IMR-90 (cell line): ENCODE data around the gene KRT71. TPM values are rescaled to one million over a fixed set of nuclear protein-coding genes. Genes with fewer than 3 reads are reported as not detected.

Experiments
- ATAC-seq: fragments of 200-7000 bp; cut with Tn5 transposase; 2 replicates; pipeline ENCODE4 v1.9.1; 2020; ENCODE audit warnings: low read depth, mild to moderate bottlenecking, moderate library complexity
- BruUV-seq: library from RNA; stranded (reverse); fragments of 400-500 nt; replicated peaks from 2 replicates; lab custom pipeline; 2021; lab: Mats Ljungman, UMichigan
- CTCF ChIA-PET: fragments of 300-600 bp; formaldehyde crosslinking; extraction: SDS; loops from one replicate; lab custom pipeline; 2021; ENCODE audit warnings: antibody characterized with exemption; lab: Yijun Ruan, JAX
- POLR2A ChIA-PET: fragments of 300-600 bp; sonication (Branson Sonifier 250); formaldehyde crosslinking; loops from one replicate; lab custom pipeline; 2022; ENCODE audit warnings: antibody characterized with exemption; ENCODE audit not compliant: unreplicated experiment; lab: Charles Lee
- DNase-seq: peaks from one replicate; pipeline ENCODE4 v3.0.0; 2013
- H2AFZ ChIP-seq: replicated peaks from 2 replicates; pipeline ENCODE3; 2013; ENCODE audit warnings: low read length, mild to moderate bottlenecking; ENCODE audit not compliant: poor library complexity
- H2AK5ac ChIP-seq: 2 replicates; pipeline ENCODE4 v1.6.1; 2013; ENCODE audit warnings: low read depth, low read length, inconsistent platforms
- H2AK9ac ChIP-seq: replicated peaks from 2 replicates; pipeline ENCODE3; 2013; ENCODE audit warnings: mild to moderate bottlenecking, low read depth, low read length, moderate library complexity; ENCODE audit not compliant: poor library complexity
- H2BK120ac ChIP-seq: 2 replicates; pipeline ENCODE4 v1.6.1; 2013; ENCODE audit warnings: low read depth, low read length, inconsistent platforms
- H2BK15ac ChIP-seq: 3 replicates; pipeline ENCODE4 v1.6.1; 2013; ENCODE audit warnings: low read depth, low read length, inconsistent platforms
- H2BK20ac ChIP-seq: 2 replicates; pipeline ENCODE4 v1.6.1; 2013; ENCODE audit warnings: low read depth, mild to moderate bottlenecking, inconsistent platforms, low read length, moderate library complexity
- H2BK5ac ChIP-seq: 2 replicates; pipeline ENCODE4 v1.6.1; 2013; ENCODE audit warnings: mild to moderate bottlenecking, low read depth, low read length, inconsistent platforms; ENCODE audit not compliant: poor library complexity, severe bottlenecking
- H3K14ac ChIP-seq: replicated peaks from 2 replicates; pipeline ENCODE4 v1.6.1; 2013; ENCODE audit warnings: low read depth, low read length, inconsistent platforms
- H3K18ac ChIP-seq: 2 replicates; pipeline ENCODE4 v1.6.1; 2013; ENCODE audit warnings: low read depth, low read length, control low read depth
- H3K23ac ChIP-seq: 2 replicates; pipeline ENCODE4 v1.6.1; 2013; ENCODE audit warnings: low read depth, low read length, inconsistent platforms
- H3K27ac ChIP-seq: 2 replicates; pipeline ENCODE4 v1.5.1; 2013; ENCODE audit warnings: mild to moderate bottlenecking, control low read depth, low read length; ENCODE audit not compliant: insufficient read depth
- H3K27me3 ChIP-seq: 2 replicates; pipeline ENCODE4 v1.6.1; 2013; ENCODE audit warnings: low read length; ENCODE audit not compliant: control insufficient read depth, insufficient read depth
- H3K36me3 ChIP-seq: 2 replicates; pipeline ENCODE4 v1.6.1; 2013; ENCODE audit warnings: low read length, mixed read lengths; ENCODE audit not compliant: control insufficient read depth, insufficient read depth
- H3K4ac ChIP-seq: 2 replicates; pipeline ENCODE4 v1.6.1; 2013; ENCODE audit warnings: low read depth, low read length, inconsistent platforms
- H3K4me1 ChIP-seq: 2 replicates; pipeline ENCODE4 v1.6.1; 2013; ENCODE audit warnings: low read length, mixed read lengths; ENCODE audit not compliant: control insufficient read depth, insufficient read depth
- H3K4me2 ChIP-seq: 2 replicates; pipeline ENCODE4 v1.6.1; 2013; ENCODE audit warnings: low read depth, mild to moderate bottlenecking, control low read depth, low read length, moderate library complexity
- H3K4me3 ChIP-seq: 2 replicates; pipeline ENCODE4 v1.5.1; 2013; ENCODE audit warnings: low read depth, mild to moderate bottlenecking, control low read depth, low read length, moderate library complexity; ENCODE audit not compliant: insufficient read depth
- H3K56ac ChIP-seq: 2 replicates; pipeline ENCODE4 v1.6.1; 2013; ENCODE audit warnings: low read length, inconsistent platforms; ENCODE audit not compliant: insufficient read depth; ENCODE audit errors: extremely low read depth
- H3K79me1 ChIP-seq, 2 experiments: 2 replicates each; pipeline ENCODE4 v1.6.1; 2013; ENCODE audit warnings: low read length in 2 of 2, inconsistent platforms in 1 of 2, low read depth in 1 of 2
- H3K9ac ChIP-seq: 2 replicates; pipeline ENCODE4 v1.6.1; 2013; ENCODE audit warnings: low read depth, low read length, control low read depth
- H3K9me1 ChIP-seq: 2 replicates; pipeline ENCODE4 v1.6.1; 2013; ENCODE audit warnings: low read length, inconsistent platforms; ENCODE audit not compliant: insufficient read depth
- H3K9me3 ChIP-seq: 2 replicates; pipeline ENCODE4 v1.6.1; 2013; ENCODE audit warnings: low read length; ENCODE audit not compliant: control insufficient read depth, insufficient read depth
- H4K20me1 ChIP-seq: 2 replicates; pipeline ENCODE4 v1.6.1; 2013; ENCODE audit warnings: low read length, inconsistent platforms; ENCODE audit not compliant: insufficient read depth
- H4K5ac ChIP-seq: 2 replicates; pipeline ENCODE4 v1.6.1; 2013; ENCODE audit warnings: mild to moderate bottlenecking, low read depth, low read length, control low read depth
- H4K8ac ChIP-seq, 2 experiments: 2 replicates each; pipeline ENCODE4 v1.6.1; 2013; ENCODE audit warnings: low read depth in 2 of 2, low read length in 2 of 2, control low read depth in 1 of 2, inconsistent platforms in 1 of 2
- H4K91ac ChIP-seq: 2 replicates; pipeline ENCODE4 v1.6.1; 2013; ENCODE audit warnings: low read depth, low read length, inconsistent platforms; ENCODE audit not compliant: insufficient read depth
- CHD1 ChIP-seq: IDR thresholded peaks from 2 replicates; pipeline ENCODE4 v1.6.1; 2012; ENCODE audit warnings: low read depth, low read length, improper control_type of control experiment
- RFX5 ChIP-seq: IDR thresholded peaks from 2 replicates; pipeline ENCODE4 v1.8.0; 2012; ENCODE audit warnings: low read depth, mild to moderate bottlenecking, low read length, moderate library complexity
- WGBS, 2 experiments: methylation state at CpG; one replicate each; pipeline versions ENCODE4 v1.1.5 to v1.1.7; 2013; ENCODE audit warnings: missing lambda C conversion rate in 2 of 2; ENCODE audit not compliant: insufficient read length in 1 of 2; ENCODE audit errors: extremely low coverage in 2 of 2; 5-methylcytosine and 5-hydroxymethylcytosine counted together
- dilution Hi-C: fragments of 300-500 bp; cut with HindIII; formaldehyde crosslinking; loops from one replicate; pipeline ENCODE4 v1.14.3; 2018; ENCODE audit warnings: low sequenced_read_pairs; ENCODE audit not compliant: unreplicated experiment
- in situ Hi-C: fragments of 300-500 bp; cut with MboI; formaldehyde crosslinking; loops from 3 replicates; pipeline ENCODE4 v1.14.3; 2019; ENCODE audit warnings: low sequenced_read_pairs, inconsistent platforms, mixed read lengths
- intact Hi-C: fragments of 100-400 bp; cut with micrococcal nuclease; formaldehyde crosslinking; loops from 2 replicates; pipeline ENCODE4 v1.10.0; 2022
- polyA plus RNA-seq, 3 experiments: library from polyadenylated mRNA; depleted of rRNA; stranded (reverse); fragments of >200 nt; gene quantifications; 2 replicates each; pipeline ENCODE4 v1.2.3, GENCODE V29; 2012; ENCODE audit warnings: low replicate concordance in 1 of 3
- total RNA-seq: library from RNA; depleted of rRNA; stranded (reverse); fragments of >200 nt; gene quantifications from 2 replicates; pipeline ENCODE4 v1.2.3, GENCODE V29; 2012

The KRT71 gene
- total and polyA plus RNA-seq, 2 of the 4 experiments (the other 2 are of a cell fraction) = not detected

DNA sequence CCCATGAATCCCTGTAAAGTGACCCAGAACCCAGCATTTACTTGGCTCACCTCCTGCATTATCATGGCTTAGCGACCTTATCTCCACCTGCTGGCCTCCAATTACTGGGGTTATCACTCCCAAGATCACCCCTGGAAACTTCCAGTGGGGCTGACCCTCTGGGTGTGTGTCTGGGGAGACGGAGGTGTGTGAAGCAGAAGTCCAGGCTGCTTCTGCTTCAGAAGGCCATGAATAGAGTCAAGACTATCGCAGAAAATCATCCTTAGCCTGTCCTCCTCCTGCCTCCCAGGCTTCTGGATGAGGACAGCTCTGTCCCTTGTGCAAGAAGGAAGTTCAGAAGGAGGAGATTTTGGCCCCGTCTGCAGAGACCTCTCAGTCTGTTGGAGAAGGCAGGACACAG, 48.7 kb upstream of the KRT71 start:
- BruUV-seq = no TSS peak
- Histone ChIP-seq H3K9ac (no peak overlapping the region), H3K4ac (no peak overlapping the region), H3K36me3 (no peaks in the 10 kb centered on the region), H3K9me1 (no peaks in the 10 kb centered on the region), H2AFZ (no peak overlapping the region), H2AK9ac (no peak overlapping the region), H2BK15ac (no peak overlapping the region), H3K56ac (no peak overlapping the region), H2AK5ac (no peak overlapping the region), H4K91ac (no peak overlapping the region), H3K4me2 (no peak overlapping the region), H2BK5ac (no peak overlapping the region), H3K4me3 (no peak overlapping the region), H4K20me1 (no peaks in the 10 kb centered on the region), H3K79me1 (no peaks in the 10 kb centered on the region), H4K5ac (no peak overlapping the region), H3K18ac (no peak overlapping the region), H3K14ac (no peak overlapping the region), H2BK120ac (no peak overlapping the region), H3K27ac (no peak overlapping the region), H3K4me1 (no peaks in the 10 kb centered on the region), H2BK20ac (no peak overlapping the region), H4K8ac (no peak overlapping the region), H3K23ac (no peak overlapping the region), H3K9me3 (no peaks in the 10 kb centered on the region), H3K27me3 (peaks cover 41% of the 10 kb centered on the region)
- dilution Hi-C loops = no loop called here
- in situ Hi-C loops = no loop called here
- intact Hi-C loops = no loop called here
- 29% methylated on average over 1 of the region's 4 CpGs; no CpG with 5 or more reads in 1 of the 2 experiments for WGBS, 2 experiments
- ATAC-seq = no peak
- CTCF ChIA-PET = no interaction called here
- DNase-seq = no peak
- no peak for TF ChIP-seq CHD1
- TF ChIP-seq RFX5 = no peak
- POLR2A ChIA-PET = no interaction called here
